Thymus (tissue), 11 donors: ENCODE results near the gene KATNIP. TPM values are rescaled to one million over a fixed set of nuclear protein-coding genes. Genes with fewer than 3 reads are reported as not detected.

Source experiments
- DNase-seq, 9 donors: peaks; one replicate each; pipeline ENCODE4 v3.0.0-alpha.2; 2013; ENCODE audit warnings: low spot score in 9 of 9, low read depth in 6 of 9, missing footprints in 1 of 9
- H3K27ac ChIP-seq, 2 donors: one replicate each; pipeline ENCODE4 v1.5.1; 2013; ENCODE audit warnings: control low read depth in 1 of 2, low read depth in 1 of 2, low read length in 1 of 2, mild to moderate bottlenecking in 1 of 2, moderate library complexity in 1 of 2
- H3K27me3 ChIP-seq, 2 donors: one replicate each; pipeline ENCODE4 v1.5.1; 2013; ENCODE audit warnings: low read length in 1 of 2; ENCODE audit not compliant: control insufficient read depth in 2 of 2, insufficient read depth in 1 of 2
- H3K36me3 ChIP-seq, 2 donors: one replicate each; pipeline ENCODE4 v1.5.1; 2013; ENCODE audit warnings: low read length in 1 of 2, mild to moderate bottlenecking in 1 of 2, moderate library complexity in 1 of 2; ENCODE audit not compliant: control insufficient read depth in 2 of 2, insufficient read depth in 2 of 2
- H3K4me1 ChIP-seq, 2 donors: one replicate each; pipeline ENCODE4 v1.5.1; 2013; ENCODE audit warnings: low read length in 2 of 2; ENCODE audit not compliant: control insufficient read depth in 2 of 2, insufficient read depth in 2 of 2
- H3K4me3 ChIP-seq, 2 donors: one replicate each; pipeline ENCODE4 v1.5.1; 2013; ENCODE audit warnings: low read length in 2 of 2, control low read depth in 1 of 2, mild to moderate bottlenecking in 1 of 2
- H3K9me3 ChIP-seq, 2 donors: one replicate each; pipeline ENCODE4 v1.5.1; 2013; ENCODE audit warnings: low read length in 1 of 2, mild to moderate bottlenecking in 1 of 2; ENCODE audit not compliant: control insufficient read depth in 2 of 2, insufficient read depth in 1 of 2
- WGBS: extraction: QIAGEN DNeasy Blood & Tissue Kit; methylation state at CpG from one replicate; pipeline ENCODE4 v1.1.7; 2013; 5-methylcytosine and 5-hydroxymethylcytosine counted together
- polyA plus RNA-seq: library from polyadenylated mRNA; stranded (reverse); fragments of 200-250 nt; gene quantifications from one replicate; pipeline ENCODE4 v1.2.3, GENCODE V29; 2013
- total RNA-seq: library from RNA; stranded (reverse); fragments of 120-200 nt; gene quantifications from one replicate; pipeline ENCODE4 v1.2.4, GENCODE V29; 2013
- donor health status: healthy.

The KATNIP gene
- total and polyA plus RNA-seq, 2 donors: 6.8 to 10.4 TPM

GRCh38 chr16:27586711-27587110 lies 36.8 kb downstream of the KATNIP start:
- no peak overlapping the region for H3K27ac ChIP-seq
- no peak for DNase-seq
- H3K4me1 ChIP-seq: no peaks in the 10 kb centered on the region
- no peaks in the 10 kb centered on the region for H3K36me3 ChIP-seq
- no peaks in the 10 kb centered on the region for H3K9me3 ChIP-seq
- no peaks in the 10 kb centered on the region for H3K27me3 ChIP-seq
- WGBS: 86% methylated on average over 8 of the region's 8 CpGs
- H3K4me3 ChIP-seq: no peak overlapping the region

- H3K36me3 ChIP-seq: no peaks in the 10 kb centered on the region
- H3K4me1 ChIP-seq: no peaks in the 10 kb centered on the region
- H3K9me3 ChIP-seq: no peaks in the 10 kb centered on the region
- H3K4me3 ChIP-seq: no peak overlapping the region
- 97% methylated on average over 3 of the region's 3 CpGs for WGBS
- no peak overlapping the region for H3K27ac ChIP-seq
- no peak for DNase-seq
- H3K27me3 ChIP-seq: no peaks in the 10 kb centered on the region
Observed at GRCh38 chr16:27588057-27588456, 38.1 kb downstream of the KATNIP start.

GRCh38 chr16:27591837-27592236 lies 41.9 kb downstream of the KATNIP start:
- H3K36me3 ChIP-seq: peaks cover 0 to 3% of the 10 kb centered on the region in 2 donors
- over 99% methylated on average over 4 of the region's 4 CpGs for WGBS
- no peaks in the 10 kb centered on the region for H3K4me1 ChIP-seq
- no peaks in the 10 kb centered on the region for H3K9me3 ChIP-seq
- H3K27ac ChIP-seq: no peak overlapping the region
- H3K27me3 ChIP-seq: no peaks in the 10 kb centered on the region
- no peak overlapping the region for H3K4me3 ChIP-seq
- DNase-seq: no peak

GRCh38 chr16:27595475-27595874 lies 45.5 kb downstream of the KATNIP start:
- H3K4me3 ChIP-seq: no peak overlapping the region
- WGBS: 91% methylated on average over 4 of the region's 4 CpGs
- H3K27ac ChIP-seq: no peak overlapping the region

GRCh38 chr16:27595993-27596392 lies 46.0 kb downstream of the KATNIP start:
- no peaks in the 10 kb centered on the region for H3K9me3 ChIP-seq
- H3K4me3 ChIP-seq: no peak overlapping the region
- peaks cover 0 to 7% of the 10 kb centered on the region in 2 donors for H3K36me3 ChIP-seq
- WGBS: 95% methylated on average over 6 of the region's 6 CpGs
- no peak overlapping the region for H3K27ac ChIP-seq
- H3K27me3 ChIP-seq: no peaks in the 10 kb centered on the region
- no peaks in the 10 kb centered on the region for H3K4me1 ChIP-seq
- no peak for DNase-seq

More at GRCh38 chr16:27595475-27595874, 45.5 kb downstream of the KATNIP start:
- Histone ChIP-seq H3K4me1 (no peaks in the 10 kb centered on the region), H3K27me3 (no peaks in the 10 kb centered on the region), H3K9me3 (no peaks in the 10 kb centered on the region), H3K36me3 (peaks cover 0 to 7% of the 10 kb centered on the region in 2 donors)
- no peak for DNase-seq

GRCh38 chr16:27596411-27596810 lies 46.5 kb downstream of the KATNIP start:
- 97% methylated on average over 4 of the region's 4 CpGs for WGBS
- no peak for DNase-seq

GRCh38 chr16:27597361-27597760 lies 47.4 kb downstream of the KATNIP start:
- H3K9me3 ChIP-seq: no peaks in the 10 kb centered on the region
- H3K27me3 ChIP-seq: no peaks in the 10 kb centered on the region
- H3K27ac ChIP-seq: no peak overlapping the region
- H3K4me3 ChIP-seq: no peak overlapping the region
- DNase-seq: no peak
- WGBS: 98% methylated on average over 3 of the region's 3 CpGs
- peaks cover 0 to 7% of the 10 kb centered on the region in 2 donors for H3K36me3 ChIP-seq
- H3K4me1 ChIP-seq: no peaks in the 10 kb centered on the region

More at GRCh38 chr16:27596411-27596810, 46.5 kb downstream of the KATNIP start:
- Histone ChIP-seq H3K27me3 (no peaks in the 10 kb centered on the region), H3K9me3 (no peaks in the 10 kb centered on the region), H3K4me1 (no peaks in the 10 kb centered on the region), H3K4me3 (no peak overlapping the region), H3K36me3 (peaks cover 0 to 7% of the 10 kb centered on the region in 2 donors), H3K27ac (no peak overlapping the region)

GRCh38 chr16:27598220-27598619 lies 48.3 kb downstream of the KATNIP start:
- H3K27me3 ChIP-seq: no peaks in the 10 kb centered on the region
- DNase-seq: no peak
- H3K36me3 ChIP-seq: peaks cover 0 to 7% of the 10 kb centered on the region in 2 donors
- H3K27ac ChIP-seq: no peak overlapping the region
- WGBS: 97% methylated on average over 6 of the region's 6 CpGs
- no peaks in the 10 kb centered on the region for H3K9me3 ChIP-seq
- H3K4me3 ChIP-seq: no peak overlapping the region
- no peaks in the 10 kb centered on the region for H3K4me1 ChIP-seq

- H3K27me3 ChIP-seq: no peaks in the 10 kb centered on the region
- no peaks in the 10 kb centered on the region for H3K4me1 ChIP-seq
- H3K4me3 ChIP-seq: no peak overlapping the region
- H3K9me3 ChIP-seq: no peaks in the 10 kb centered on the region
- no peak for DNase-seq
- no peak overlapping the region for H3K27ac ChIP-seq
- 86% methylated on average over 10 of the region's 10 CpGs for WGBS
- peaks cover 0 to 7% of the 10 kb centered on the region in 2 donors for H3K36me3 ChIP-seq
Observed at GRCh38 chr16:27598931-27599565, 49.1 kb downstream of the KATNIP start.
